Osteoblast (primary cell): ENCODE measurements around the gene RAD51D. TPM values are rescaled to one million over a fixed set of nuclear protein-coding genes. Genes with fewer than 3 reads are reported as not detected.
A peak's percentile ranks its signal among the peaks of the same experiment; 100 is the strongest.
"Not testable (repeated sequence)": the region's sequence is repeated elsewhere in the genome, so short reads cannot be mapped to it uniquely, and the experiment has no call there.

Source experiments
- DNase-seq: peaks from one replicate; pipeline ENCODE4 v3.0.0; 2011; ENCODE audit warnings: low spot score, mixed read lengths; ENCODE audit not compliant: insufficient read length; ENCODE audit errors: missing footprints
- H2AFZ ChIP-seq: 2 replicates; pipeline ENCODE4 v1.6.0; 2011; ENCODE audit warnings: mild to moderate bottlenecking, low read length
- H3K27ac ChIP-seq: 2 replicates; pipeline ENCODE4 v1.5.1; 2011; ENCODE audit warnings: mild to moderate bottlenecking, low read depth, low read length, moderate library complexity
- H3K27me3 ChIP-seq: 2 replicates; pipeline ENCODE4 v1.6.0; 2012; ENCODE audit warnings: mild to moderate bottlenecking, control low read depth, inconsistent platforms, low read length, moderate library complexity; ENCODE audit not compliant: insufficient read depth
- H3K36me3 ChIP-seq: 2 replicates; pipeline ENCODE4 v1.5.1; 2011; ENCODE audit warnings: mild to moderate bottlenecking, low read length, control low read depth, moderate library complexity; ENCODE audit not compliant: insufficient read depth
- H3K4me1 ChIP-seq: 2 replicates; pipeline ENCODE4 v1.5.1; 2011; ENCODE audit warnings: mild to moderate bottlenecking, low read length, control low read depth, moderate library complexity; ENCODE audit not compliant: insufficient read depth
- H3K4me2 ChIP-seq: 2 replicates; pipeline ENCODE4 v1.6.0; 2011; ENCODE audit warnings: mild to moderate bottlenecking, low read length; ENCODE audit not compliant: insufficient read depth
- H3K4me3 ChIP-seq: fragments of 200-600 bp; sonication (generic); 3 replicates; pipeline ENCODE4 v1.5.1; 2012; ENCODE audit warnings: mild to moderate bottlenecking, low read length, inconsistent platforms; ENCODE audit not compliant: insufficient read depth
- H3K79me2 ChIP-seq: 2 replicates; pipeline ENCODE4 v1.6.0; 2012; ENCODE audit warnings: mild to moderate bottlenecking, low read length, control low read depth, inconsistent platforms; ENCODE audit not compliant: insufficient read depth
- H3K9me3 ChIP-seq: 2 replicates; pipeline ENCODE4 v1.5.1; 2011; ENCODE audit warnings: low read depth, low read length, control low read depth
- H4K20me1 ChIP-seq: 2 replicates; pipeline ENCODE4 v1.6.0; 2012; ENCODE audit warnings: mild to moderate bottlenecking, low read length, control low read depth; ENCODE audit not compliant: insufficient read depth
- CTCF ChIP-seq: IDR thresholded peaks from 2 replicates; pipeline ENCODE4 v1.5.1; 2011; ENCODE audit warnings: mild to moderate bottlenecking, low read depth, low read length, moderate library complexity; ENCODE audit errors: extremely low read depth
- total RNA-seq: library from RNA; depleted of rRNA; stranded (reverse); fragments of >200 nt; gene quantifications from 2 replicates; pipeline ENCODE4 v1.2.3, GENCODE V29; 2012

The RAD51D gene
- total RNA-seq, 1 donor, result 14.8 TPM

- Histone ChIP-seq H3K79me2 (no peaks in the 10 kb centered on the region), H2AFZ (no peak overlapping the region), H3K4me2 (no peak overlapping the region), H3K27ac (no peak overlapping the region), H3K4me3 (no peak overlapping the region), H3K9me3 (no peaks in the 10 kb centered on the region), H3K36me3 (no peaks in the 10 kb centered on the region), H4K20me1 (no peaks in the 10 kb centered on the region), H3K27me3 (peaks cover 9% of the 10 kb centered on the region), H3K4me1 (no peaks in the 10 kb centered on the region)
- peak; percentile 72 for DNase-seq
- TF ChIP-seq CTCF, result no peak
Observed at GRCh38 chr17:35152421-35153140, 32.9 kb upstream of the RAD51D start.

GRCh38 chr17:35151080-35151479, 31.4 kb upstream of the RAD51D start:
- H3K27ac ChIP-seq, H3K27me3 ChIP-seq, H3K4me2 ChIP-seq, H3K36me3 ChIP-seq, H2AFZ ChIP-seq, H3K79me2 ChIP-seq, H3K4me1 ChIP-seq, H4K20me1 ChIP-seq, H3K9me3 ChIP-seq, H3K4me3 ChIP-seq: not testable (repeated sequence)
- DNase-seq, result peak; percentile 30

- H3K27me3 ChIP-seq, result peaks cover 6% of the 10 kb centered on the region
- DNase-seq, result no peak
- no peaks in the 10 kb centered on the region for H3K4me1 ChIP-seq
Observed at GRCh38 chr17:35149941-35150340, 30.3 kb upstream of the RAD51D start.

DNA sequence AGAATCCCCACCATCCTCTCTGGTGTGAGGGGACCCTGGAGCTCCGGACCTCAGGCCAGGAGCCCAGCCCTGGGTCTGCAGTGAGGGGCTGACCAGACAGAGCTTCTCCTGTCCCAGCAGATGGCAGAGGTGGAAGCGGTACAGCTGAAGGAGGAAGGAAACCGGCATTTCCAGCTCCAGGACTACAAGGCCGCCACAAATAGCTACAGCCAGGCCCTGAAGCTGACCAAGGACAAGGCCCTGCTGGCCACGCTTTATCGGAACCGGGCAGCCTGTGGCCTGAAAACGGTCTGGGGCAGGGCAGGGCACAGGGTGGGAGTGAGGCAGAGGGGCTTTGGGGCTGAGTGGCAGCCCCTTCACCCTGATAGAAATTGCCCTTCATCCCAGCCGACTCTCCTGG, 28.5 kb upstream of the RAD51D start:
- Histone ChIP-seq H3K79me2 (no peaks in the 10 kb centered on the region), H3K36me3 (no peaks in the 10 kb centered on the region), H3K27me3 (peaks cover 3% of the 10 kb centered on the region), H4K20me1 (no peaks in the 10 kb centered on the region), H3K4me3 (no peak overlapping the region), H3K4me1 (no peaks in the 10 kb centered on the region), H3K9me3 (no peaks in the 10 kb centered on the region), H3K4me2 (no peak overlapping the region), H2AFZ (no peak overlapping the region), H3K27ac (no peak overlapping the region)
- no peak for DNase-seq
- no peak for TF ChIP-seq CTCF

More at GRCh38 chr17:35149941-35150340, 30.3 kb upstream of the RAD51D start:
- H3K79me2 ChIP-seq, result no peaks in the 10 kb centered on the region
- no peak for TF ChIP-seq CTCF
- H3K4me2 ChIP-seq, result no peak overlapping the region
- H2AFZ ChIP-seq, result no peak overlapping the region
- no peaks in the 10 kb centered on the region for H4K20me1 ChIP-seq
- H3K36me3 ChIP-seq, result no peaks in the 10 kb centered on the region
- no peaks in the 10 kb centered on the region for H3K9me3 ChIP-seq
- H3K27ac ChIP-seq, result no peak overlapping the region
- H3K4me3 ChIP-seq, result no peak overlapping the region
